HG02571 (cell line): Measurements from ENCODE around the gene REXO4.
A peak's percentile ranks its signal among the peaks of the same experiment; 100 is the strongest.

Experiments
- ATAC-seq: cut with Tn5 transposase; IDR thresholded peaks from one replicate; pipeline ENCODE4 v1.9.1; 2021; ENCODE audit warnings: mild to moderate bottlenecking, moderate library complexity; ENCODE audit not compliant: unreplicated experiment

REXO4 gene

GRCh38 chr9:133417541-133418461 lies at the start of gene REXO4:
REXO4 (minus strand) TSS chr9:133418010; CDS start chr9:133417844, 166 bp downstream.
- ATAC-seq: peak; percentile 65

- ATAC-seq: no peak
These were observed 49.3 kb upstream of the REXO4 start for GRCh38 chr9:133467101-133467500.

- no peak for ATAC-seq
These were observed 48.2 kb upstream of the REXO4 start for GRCh38 chr9:133465984-133466383.

DNA sequence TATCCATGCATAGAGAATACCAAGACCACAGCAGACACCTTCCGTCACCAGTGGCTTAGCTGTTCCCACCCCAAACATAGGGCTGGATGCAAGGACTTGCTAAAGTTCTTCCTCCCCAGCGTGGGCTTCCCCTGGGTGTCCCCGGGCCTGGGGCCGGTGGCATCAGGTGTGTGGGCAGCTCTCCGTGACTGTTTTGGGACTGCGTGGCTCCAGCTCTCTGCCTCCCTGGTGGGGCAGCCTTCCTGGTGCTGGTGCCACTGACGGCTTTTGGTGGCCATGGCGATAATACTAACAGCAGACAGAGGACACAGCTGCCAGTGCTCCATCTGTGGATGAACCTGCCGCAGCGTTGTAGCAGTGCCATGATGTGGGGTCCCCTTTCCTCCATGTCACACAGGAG lies 46.8 kb upstream of the REXO4 start:
- ATAC-seq: no peak

DNA sequence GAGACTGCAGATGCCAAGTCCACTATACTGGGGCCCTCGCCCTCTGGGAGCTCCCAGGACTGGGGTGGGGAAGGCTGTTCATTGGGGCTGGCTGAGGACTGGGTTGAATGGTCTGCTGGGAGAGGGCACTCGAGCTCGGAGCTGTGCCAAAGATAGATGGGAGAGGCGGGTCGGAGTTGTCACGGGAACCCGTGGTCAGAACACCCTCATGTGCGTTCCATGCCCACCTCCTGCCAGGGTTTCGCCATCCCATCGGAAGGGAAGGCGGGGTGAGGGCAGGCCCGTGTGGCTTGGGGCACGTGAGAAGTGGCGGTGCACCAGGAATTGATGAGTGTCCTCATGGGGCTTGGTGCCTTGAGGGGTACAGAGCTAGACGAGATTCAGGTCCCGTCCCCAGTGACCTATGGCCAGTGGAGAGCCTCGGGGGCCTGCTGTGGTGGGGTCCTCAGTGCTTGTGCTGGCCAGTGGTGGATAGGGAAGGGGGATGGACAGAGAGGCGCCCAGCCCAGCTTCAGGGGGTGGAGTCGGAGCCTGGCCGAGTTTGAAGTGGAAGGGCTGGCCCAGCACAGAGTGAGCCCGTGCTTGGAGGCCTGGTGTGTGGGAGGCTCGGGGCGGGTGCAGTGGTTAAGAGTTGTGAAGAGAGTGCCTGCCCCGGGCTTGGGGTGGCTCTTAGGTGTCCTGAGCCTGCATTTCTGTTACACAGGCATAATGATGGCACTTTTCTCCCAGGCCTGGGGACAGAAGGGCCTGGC lies 46.2 kb upstream of the REXO4 start:
- no peak for ATAC-seq

DNA sequence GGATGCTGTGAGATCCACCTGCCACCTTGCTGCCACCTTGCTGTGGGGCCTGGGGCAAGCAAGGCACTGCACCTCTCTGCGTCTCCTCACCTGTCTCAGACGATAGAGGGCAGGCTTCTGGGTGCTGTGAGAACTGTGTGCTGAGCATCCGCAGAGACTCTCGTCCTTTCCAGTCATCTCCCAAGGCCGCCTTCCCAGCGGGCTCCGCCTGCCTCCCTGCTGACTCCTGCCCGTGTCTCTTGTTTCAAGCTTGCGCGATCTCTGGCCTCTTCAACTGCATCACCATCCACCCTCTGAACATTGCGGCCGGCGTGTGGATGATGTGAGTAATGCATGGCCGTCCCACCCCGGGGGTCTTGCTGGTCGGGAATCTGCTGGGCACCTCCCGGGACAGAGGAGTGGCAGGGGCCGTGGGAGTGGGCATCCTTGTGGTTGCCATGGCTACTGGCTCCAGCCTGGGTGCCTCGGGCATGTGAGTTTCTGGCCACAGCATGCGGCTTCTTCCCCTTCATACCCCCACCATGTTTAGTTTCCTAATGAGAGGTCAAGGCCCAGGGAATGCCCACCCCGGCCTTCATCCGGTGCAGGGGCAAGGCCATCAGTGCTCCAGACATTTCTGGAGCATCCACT lies 45.5 kb upstream of the REXO4 start:
- no peak for ATAC-seq

DNA sequence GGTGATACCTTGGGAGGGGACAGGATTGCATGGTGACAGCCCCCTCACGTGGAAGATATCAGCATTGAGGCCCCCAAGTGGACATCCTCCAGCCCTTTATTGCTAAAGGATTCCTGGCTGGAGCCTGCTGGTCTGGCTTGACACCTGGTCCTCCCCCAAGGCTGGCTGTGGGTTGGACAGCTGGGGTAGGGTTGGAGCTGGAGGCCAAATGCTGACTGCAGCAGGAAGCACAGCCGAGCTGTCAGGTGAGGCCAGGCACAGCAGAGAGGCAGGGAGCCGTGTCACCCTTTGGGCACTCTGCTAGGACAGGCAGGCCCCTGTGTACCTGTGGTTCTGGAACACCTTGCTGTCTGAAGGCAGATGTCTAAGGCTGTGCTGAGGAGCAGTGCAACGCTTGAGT lies 44.2 kb upstream of the REXO4 start:
- ATAC-seq: no peak

DNA sequence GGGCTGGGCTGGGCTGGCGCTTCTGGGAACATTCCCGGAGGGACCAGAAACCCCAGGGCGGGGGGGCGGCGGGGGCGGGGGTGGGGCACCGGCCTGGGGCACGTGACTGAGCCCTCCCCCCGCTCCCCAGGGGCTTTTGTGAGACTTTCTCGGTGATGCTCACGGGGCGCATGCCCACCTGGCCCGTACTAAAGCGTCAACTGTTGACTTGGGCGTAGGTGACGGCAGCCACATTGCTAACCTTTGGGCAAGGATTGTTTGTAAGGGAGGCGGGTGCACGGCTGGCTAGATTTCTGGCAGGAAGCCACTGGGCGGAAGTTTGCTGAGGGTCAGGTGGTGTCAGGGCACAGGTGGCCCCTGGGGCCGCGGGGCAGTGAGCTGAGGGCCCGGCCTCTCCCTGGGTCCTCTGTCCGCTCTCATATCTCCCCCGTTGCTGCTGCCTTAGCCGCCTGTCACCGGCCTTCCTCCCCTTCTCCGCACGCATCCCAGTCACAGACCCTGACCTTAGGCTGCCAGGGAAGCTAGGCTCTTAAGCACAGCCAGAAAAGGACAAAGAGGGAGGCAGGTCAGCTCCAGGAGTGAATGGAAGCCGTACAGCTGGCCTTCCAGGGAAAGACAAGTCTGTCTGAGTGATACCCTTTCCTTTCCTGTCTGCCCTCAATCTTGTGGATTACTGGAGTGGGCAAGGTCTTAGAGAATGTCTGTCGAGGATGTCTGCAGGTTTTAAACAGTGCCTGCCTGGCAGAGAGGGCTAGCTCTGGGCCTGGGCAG lies 42.8 kb upstream of the REXO4 start:
- ATAC-seq: peak; percentile 19

- peak; percentile 70 for ATAC-seq
These were observed 41.9 kb upstream of the REXO4 start, which contains the start of gene CACFD1 for GRCh38 chr9:133459476-133460404. CACFD1 (plus strand) TSS chr9:133459978; CDS start chr9:133460067, 89 bp downstream.

DNA sequence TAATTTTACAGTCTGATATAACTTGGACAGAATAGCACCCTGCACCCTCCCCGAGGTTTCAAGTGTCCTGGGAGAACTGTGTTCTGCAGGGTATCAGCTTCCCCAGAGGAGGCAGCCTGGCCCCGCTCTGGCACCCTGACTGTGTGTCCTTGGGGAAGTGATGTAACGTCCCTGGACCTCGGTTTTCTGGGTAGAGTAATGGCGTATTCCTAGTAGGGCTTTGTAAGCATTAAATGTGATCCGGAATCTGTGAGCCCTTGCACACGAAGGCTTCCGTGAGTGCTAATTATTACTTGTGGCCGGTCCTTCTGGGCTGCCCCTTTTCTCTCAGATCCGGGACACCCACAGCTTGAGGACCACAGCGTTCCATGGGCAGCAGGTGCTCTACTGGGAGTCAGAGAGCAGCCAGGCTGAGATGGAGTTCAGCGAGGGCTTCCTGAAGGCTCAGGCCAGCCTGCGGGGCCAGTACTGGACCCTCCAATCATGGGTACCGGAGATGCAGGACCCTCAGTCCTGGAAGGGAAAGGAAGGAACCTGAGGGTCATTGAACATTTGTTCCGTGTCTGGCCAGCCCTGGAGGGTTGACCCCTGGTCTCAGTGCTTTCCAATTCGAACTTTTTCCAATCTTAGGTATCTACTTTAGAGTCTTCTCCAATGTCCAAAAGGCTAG lies 41.0 kb upstream of the REXO4 start:
- no peak for ATAC-seq

GRCh38 chr9:133457748-133458147 lies 39.9 kb upstream of the REXO4 start:
- no peak for ATAC-seq

- ATAC-seq: no peak
These were observed 39.4 kb upstream of the REXO4 start for GRCh38 chr9:133457233-133457632.

DNA sequence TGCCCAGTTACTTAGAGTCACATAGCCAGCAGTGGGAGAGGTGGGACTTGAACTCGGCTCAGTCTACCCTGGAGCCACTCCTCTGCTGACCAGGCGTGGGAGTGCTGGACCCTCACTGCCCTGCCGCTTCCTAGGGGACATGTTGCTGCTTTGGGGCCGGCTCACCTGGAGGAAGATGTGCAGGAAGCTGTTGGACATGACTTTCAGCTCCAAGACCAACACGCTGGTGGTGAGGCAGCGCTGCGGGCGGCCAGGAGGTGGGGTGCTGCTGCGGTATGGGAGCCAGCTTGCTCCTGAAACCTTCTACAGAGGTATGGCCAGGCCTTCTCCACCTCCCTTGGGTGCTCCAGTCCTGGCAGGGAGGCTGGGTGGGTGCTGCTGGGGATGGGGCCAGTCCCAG lies 38.6 kb upstream of the REXO4 start:
- no peak for ATAC-seq

DNA sequence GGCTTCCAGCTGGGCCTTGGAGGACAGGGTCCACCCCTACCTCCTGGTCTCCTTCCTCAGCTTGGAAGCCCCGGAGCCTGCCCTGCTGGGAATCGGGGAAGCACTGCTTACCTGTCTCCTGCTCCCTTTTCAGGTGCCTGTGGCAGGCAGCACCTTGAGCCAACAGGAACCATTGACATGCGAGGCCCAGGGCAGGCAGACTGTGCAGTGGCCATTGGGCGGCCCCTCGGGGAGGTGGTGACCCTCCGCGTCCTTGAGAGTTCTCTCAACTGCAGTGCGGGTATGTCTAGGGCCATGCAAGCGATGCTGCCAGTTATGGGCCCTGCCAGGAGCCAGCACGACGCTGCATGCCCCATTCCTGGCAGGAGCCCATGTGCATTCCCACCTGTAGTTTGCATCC lies 38.1 kb upstream of the REXO4 start:
- ATAC-seq: no peak

DNA sequence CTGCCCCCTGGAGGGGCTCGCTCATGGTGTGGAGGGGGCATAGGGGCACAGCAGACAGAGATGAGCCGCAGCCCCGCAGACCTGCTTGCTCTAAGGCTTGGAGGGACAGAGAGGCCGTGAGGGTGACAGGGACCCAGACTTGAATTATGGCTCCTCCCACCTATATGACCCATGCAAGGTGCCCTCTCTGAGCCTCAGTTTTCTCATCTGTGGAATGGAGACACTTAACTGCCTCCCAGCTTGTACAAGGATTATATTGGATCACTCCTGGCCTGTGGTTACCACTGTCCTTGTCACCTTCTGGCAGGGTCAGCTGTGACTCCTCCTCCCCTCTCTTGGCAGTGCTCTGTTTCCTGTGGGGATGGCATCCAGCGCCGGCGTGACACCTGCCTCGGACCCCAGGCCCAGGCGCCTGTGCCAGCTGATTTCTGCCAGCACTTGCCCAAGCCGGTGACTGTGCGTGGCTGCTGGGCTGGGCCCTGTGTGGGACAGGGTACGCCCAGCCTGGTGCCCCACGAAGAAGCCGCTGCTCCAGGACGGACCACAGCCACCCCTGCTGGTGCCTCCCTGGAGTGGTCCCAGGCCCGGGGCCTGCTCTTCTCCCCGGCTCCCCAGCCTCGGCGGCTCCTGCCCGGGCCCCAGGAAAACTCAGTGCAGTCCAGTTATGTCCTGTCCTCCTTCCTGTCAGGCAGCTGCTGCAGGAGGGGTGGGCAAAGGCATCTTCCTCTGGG lies 37.3 kb upstream of the REXO4 start:
- ATAC-seq: no peak

DNA sequence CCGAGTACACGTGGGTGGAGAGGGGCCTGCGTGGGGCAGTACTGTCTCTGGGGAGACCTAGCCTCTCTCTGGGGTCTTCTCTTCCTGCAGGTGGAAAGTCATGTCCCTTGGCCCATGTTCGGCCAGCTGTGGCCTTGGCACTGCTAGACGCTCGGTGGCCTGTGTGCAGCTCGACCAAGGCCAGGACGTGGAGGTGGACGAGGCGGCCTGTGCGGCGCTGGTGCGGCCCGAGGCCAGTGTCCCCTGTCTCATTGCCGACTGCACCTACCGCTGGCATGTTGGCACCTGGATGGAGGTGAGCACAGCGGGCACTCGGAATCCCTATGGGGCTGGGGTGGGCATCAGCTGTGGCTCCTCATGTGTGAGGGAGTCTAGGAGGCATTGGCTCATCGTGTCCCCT lies 36.5 kb upstream of the REXO4 start:
- ATAC-seq: no peak

DNA sequence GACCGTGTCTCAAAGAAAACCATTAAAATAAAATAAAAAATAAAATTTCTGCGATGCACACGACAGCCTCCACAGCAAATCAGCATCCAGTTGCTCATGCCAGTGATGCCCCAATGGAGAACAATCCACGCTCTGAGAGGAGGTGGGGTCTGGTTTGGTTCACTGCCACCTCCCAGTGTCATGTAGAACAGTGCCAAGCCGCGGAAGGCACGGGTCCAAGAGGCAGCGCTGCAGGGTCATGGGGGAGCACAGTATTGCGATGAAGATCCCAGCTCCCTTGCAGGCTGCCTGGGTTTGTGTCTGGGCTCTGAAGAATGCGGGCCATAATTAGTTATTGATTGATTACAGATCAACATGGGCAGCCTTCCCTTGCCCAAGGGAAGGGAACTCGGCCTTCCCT lies 35.8 kb upstream of the REXO4 start:
- no peak for ATAC-seq

DNA sequence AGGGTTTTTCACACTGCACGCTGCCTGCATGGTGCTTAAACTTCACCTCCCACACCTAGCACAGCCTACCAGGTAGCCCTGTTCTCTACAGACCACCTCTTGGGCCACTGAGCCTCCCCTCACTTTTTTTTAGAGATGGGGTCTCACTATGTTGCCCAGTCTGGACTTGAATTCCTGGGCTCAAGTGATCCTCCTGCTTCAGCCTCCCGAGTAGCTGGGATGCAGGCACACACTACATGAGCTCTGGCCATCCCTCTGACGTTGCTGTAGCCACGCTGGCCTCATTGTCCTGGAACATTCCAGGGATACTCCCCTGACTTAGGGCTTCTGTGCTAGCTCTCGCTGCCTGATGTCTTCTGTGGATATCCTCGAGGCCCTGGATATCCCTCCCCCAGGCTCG lies 34.8 kb upstream of the REXO4 start:
- ATAC-seq: no peak
